HPDE6-E6E7 (cell line): ENCODE results near the gene C11orf71.

Experiments used
- DNase-seq: peaks from one replicate; pipeline ENCODE4 v3.0.0; 2011; ENCODE audit warnings: missing footprints; ENCODE audit errors: extremely low spot score

The C11orf71 gene

DNA sequence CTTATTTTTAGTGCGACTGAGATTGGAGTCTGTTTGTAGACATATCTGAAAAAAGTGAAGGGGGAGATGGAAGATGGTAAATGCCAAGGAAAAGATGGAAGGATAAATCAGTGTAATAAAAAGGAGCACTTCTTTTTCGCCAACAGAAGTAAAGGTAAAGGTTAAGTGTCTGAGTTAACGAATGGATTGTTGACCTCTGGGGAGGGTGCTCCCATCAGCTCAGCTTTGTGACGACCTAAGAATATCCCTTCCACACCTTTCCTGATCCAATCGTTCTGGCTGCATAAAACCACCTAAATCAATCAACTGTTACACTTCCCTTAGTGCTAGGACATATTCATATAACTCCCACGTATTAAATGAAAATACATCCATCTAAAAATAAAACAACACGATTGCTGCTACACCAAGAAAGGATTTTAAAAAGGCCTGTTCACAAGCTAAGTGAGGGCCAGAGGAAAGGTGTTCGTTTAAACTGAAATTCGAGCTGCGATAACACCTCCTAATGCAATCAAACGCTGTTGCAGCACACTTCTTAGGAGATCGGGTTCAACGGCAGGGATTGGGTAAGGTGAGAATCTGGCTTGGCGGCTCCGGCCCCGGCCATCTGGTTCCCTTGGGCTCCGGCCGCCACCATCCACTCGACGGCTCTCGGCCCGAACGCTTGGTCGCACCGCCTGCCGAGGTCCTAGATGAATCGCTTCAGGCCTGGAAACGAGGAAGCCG lies 658 bp downstream of the C11orf71 start:
- peak; percentile 12 for DNase-seq

- no peak for DNase-seq
Observed at GRCh38 chr11:114398303-114398920, 1.9 kb downstream of the C11orf71 start.

GRCh38 chr11:114397349-114397982 lies 2.8 kb downstream of the C11orf71 start:
- DNase-seq: no peak

- no peak for DNase-seq
Observed at GRCh38 chr11:114396916-114397315, 3.4 kb downstream of the C11orf71 start.

DNA sequence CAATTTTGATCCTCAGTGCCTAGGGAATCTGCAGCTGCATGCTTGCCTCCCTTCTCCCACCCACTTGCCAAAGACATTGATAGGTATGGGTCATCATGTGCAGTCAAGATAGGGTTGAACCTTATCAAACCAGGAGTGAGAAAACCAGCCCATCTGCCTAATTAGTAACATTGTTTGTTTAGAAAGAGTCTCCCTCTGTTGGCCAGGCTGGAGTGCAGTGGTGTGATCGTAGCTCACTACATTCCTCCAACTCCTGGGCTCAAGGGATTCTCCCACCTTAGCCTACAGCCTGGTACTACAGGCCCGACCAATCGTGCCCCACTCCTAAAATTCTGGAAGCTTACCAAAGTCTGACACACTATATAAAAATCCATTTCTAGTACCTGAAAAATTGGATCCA lies 4.6 kb downstream of the C11orf71 start:
- DNase-seq: no peak

- no peak for DNase-seq
Observed at GRCh38 chr11:114392735-114393667, 7.3 kb downstream of the C11orf71 start.

GRCh38 chr11:114386545-114386944 lies 13.8 kb downstream of the C11orf71 start:
- no peak for DNase-seq

DNA sequence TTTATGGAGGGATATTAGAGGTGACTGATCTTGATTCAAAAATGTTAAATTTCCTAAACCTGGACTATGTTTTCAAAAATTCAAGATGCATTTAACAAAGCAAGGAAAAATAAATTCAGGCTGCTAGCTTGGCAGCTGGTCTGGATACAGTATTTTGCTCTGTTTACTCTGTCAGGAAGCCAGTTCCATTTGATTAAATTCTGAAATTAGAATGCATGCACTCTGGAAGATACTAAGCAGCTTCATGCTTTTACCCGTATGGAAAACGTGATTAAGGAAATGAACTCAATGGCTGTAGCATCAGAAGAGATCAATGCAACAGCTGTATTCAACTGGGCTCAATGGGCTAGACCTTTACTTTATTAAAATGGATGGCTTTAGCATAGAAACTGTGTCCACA lies 14.2 kb downstream of the C11orf71 start:
- DNase-seq: no peak

GRCh38 chr11:114384487-114384886 lies 15.8 kb downstream of the C11orf71 start:
- no peak for DNase-seq

GRCh38 chr11:114382509-114382908 lies 17.8 kb downstream of the C11orf71 start:
- no peak for DNase-seq

GRCh38 chr11:114379394-114380069 lies 20.8 kb downstream of the C11orf71 start:
- no peak for DNase-seq

DNA sequence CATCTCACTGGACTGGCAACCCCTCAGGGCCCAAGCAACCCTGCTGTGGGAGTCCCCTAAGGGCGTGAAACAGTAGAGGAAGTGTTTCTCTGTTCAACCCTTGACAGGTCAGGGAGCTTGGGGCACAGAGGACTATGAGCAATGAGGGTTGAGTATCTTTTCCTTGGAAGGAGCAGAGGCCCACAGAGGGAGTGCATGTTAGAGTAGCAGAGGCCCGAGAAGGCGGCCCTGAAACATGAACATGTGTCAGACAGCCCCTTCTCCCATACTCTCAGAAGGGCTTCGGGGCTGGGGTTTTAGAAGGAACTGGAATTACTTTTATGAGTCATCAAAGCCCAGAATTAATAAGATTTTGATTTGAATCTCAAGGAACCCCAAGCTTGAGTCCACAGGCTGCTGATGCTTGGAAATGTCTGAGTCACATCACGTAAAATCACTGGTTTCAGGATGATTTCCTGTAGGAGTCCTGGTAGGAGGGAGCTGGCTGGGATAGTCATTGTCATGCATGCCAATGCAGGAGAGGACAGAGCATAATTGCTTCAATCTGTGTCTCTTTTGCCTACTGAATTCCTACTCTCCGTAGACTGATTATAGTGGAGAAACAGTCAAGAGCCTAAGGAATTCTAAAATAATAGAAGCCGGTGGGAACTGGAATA lies 22.6 kb downstream of the C11orf71 start:
- DNase-seq: no peak

DNA sequence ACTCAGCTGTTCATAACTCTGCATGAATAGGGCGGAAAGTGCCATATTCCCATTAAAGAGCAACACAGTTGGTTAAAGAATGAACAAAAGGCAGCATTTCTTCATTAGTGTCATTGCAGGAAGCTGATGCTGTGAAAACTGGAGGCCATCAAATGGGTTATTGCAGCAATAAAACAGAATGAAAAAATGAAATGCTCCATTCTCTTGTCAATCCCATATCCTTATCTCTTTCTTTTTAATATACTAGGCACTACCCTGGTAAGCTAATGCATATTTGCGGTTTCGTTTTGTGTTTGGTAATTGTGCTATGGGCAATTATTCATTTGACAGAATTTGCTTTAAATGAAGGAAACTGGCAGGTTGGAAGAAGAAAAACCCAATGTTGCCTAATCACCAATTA lies 25.3 kb downstream of the C11orf71 start:
- no peak for DNase-seq

- DNase-seq: no peak
Observed at GRCh38 chr11:114368918-114369680, 31.2 kb downstream of the C11orf71 start.

GRCh38 chr11:114367244-114367957 lies 32.9 kb downstream of the C11orf71 start:
- DNase-seq: no peak

DNA sequence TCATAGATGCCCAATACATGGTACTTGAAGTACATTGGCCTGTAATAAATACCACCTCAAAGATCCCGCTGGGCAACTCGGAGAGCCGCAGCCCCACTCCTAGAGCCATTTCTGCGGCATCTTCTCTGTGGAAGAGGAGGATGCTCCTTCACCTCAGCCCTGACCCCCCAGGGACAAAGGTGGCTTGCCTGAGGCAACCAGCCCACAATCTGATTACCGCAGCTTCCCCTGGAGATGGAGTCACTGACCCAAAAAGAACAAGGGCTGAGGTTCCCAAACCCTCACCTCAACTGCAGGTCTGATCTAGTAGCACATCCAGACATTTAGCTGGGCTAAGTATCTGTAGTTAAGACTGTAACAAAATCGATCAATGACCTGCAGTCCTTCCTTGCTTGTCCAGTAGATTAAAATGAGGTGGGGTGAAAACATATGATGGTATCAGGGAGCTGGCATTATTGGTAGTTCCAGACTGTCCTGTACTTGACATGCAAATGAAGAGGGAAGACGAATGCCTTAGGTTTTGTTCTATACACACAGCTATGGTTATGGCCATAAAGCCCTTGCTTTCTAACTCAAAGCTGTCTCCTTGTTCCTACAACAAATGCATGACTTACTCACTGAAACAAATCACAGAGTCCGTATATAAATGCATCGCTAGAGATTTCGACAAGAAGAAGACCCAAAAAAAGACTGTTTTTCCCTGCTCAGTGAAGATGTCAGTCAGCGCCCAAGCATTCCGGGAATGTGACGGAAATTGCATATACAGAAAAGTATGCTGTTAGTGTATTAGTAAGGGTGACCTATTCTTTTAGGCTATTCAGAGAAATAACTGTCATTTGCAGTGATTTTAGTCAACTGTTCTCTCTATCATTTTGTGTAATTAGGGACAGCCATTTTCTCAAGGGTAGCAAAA lies 33.7 kb downstream of the C11orf71 start:
- no peak for DNase-seq

- DNase-seq: no peak
Observed at GRCh38 chr11:114362958-114363357, 37.4 kb downstream of the C11orf71 start.

- DNase-seq: no peak
Observed at GRCh38 chr11:114362326-114362725, 38.0 kb downstream of the C11orf71 start.
